K562 (cell line): ENCODE data around the gene SIGLEC6. TPM values are rescaled to one million over a fixed set of nuclear protein-coding genes. Genes with fewer than 3 reads are reported as not detected.

Experiments
- AFF1 ChIP-seq, 2 experiments: fragments of 450-650 bp; IDR thresholded peaks; 2 replicates each; pipeline ENCODE4 v1.6.1; 2018; ENCODE audit warnings: mild to moderate bottlenecking in 2 of 2, low read depth in 1 of 2; ENCODE audit not compliant: partially characterized antibody in 2 of 2
- ARID1B ChIP-seq: fragments of 450-650 bp; IDR thresholded peaks from 2 replicates; pipeline ENCODE4 v1.6.1; 2016; ENCODE audit warnings: antibody characterized with exemption, mild to moderate bottlenecking, inconsistent platforms
- EWSR1 ChIP-seq: fragments of 450-650 bp; IDR thresholded peaks from 2 replicates; pipeline ENCODE4 v1.6.1; 2018; ENCODE audit warnings: borderline replicate concordance, mild to moderate bottlenecking, low read depth, moderate library complexity; ENCODE audit not compliant: partially characterized antibody
- NCOA6 ChIP-seq: fragments of 450-650 bp; IDR thresholded peaks from 2 replicates; pipeline ENCODE4 v1.6.1; 2017; ENCODE audit warnings: mild to moderate bottlenecking
- NFE2L1 ChIP-seq: fragments of 450-650 bp; IDR thresholded peaks from 2 replicates; pipeline ENCODE4 v1.6.1; 2016; ENCODE audit warnings: missing genetic modification characterization, low read depth, mild to moderate bottlenecking, missing compliant biosample characterization, moderate library complexity, borderline replicate concordance
- RBM14 ChIP-seq: fragments of 200-400 bp; formaldehyde crosslinking; IDR thresholded peaks from 2 replicates; pipeline ENCODE4 v1.6.1; 2018; ENCODE audit warnings: low read depth, mild to moderate bottlenecking, low read length, moderate library complexity, borderline replicate concordance; ENCODE audit not compliant: insufficient read depth
- SAFB ChIP-seq: fragments of 200-400 bp; formaldehyde crosslinking; IDR thresholded peaks from 2 replicates; pipeline ENCODE4 v1.6.1; 2017; ENCODE audit warnings: low read depth, low read length, borderline replicate concordance
- ZBTB11 ChIP-seq, 3 experiments: fragments of 200-800 bp in 1 of 3; fragments of 250-450 bp in 1 of 3; fragments of 450-650 bp in 1 of 3; sonication (Bioruptor Pico) in 1 of 3; sonication (Bioruptor generic) in 1 of 3; formaldehyde crosslinking in 1 of 3; IDR thresholded peaks; 2 replicates each; pipeline versions ENCODE4 v1.6.1 to v1.8.0; 2016 to 2022; ENCODE audit warnings: mild to moderate bottlenecking in 2 of 3, missing genetic modification characterization in 2 of 3, missing compliant biosample characterization in 1 of 3, moderate library complexity in 1 of 3
- ZNF277 ChIP-seq: fragments of 250-450 bp; sonication (Bioruptor Pico); IDR thresholded peaks from 2 replicates; pipeline ENCODE4 v1.8.0; 2022; ENCODE audit warnings: inconsistent platforms, mild to moderate bottlenecking, moderate library complexity, borderline replicate concordance
- ZNF609 ChIP-seq: sonication (generic); formaldehyde crosslinking; IDR thresholded peaks from 2 replicates; pipeline ENCODE4 v1.8.1; 2023; ENCODE audit warnings: missing genetic modification reagents, mild to moderate bottlenecking, borderline replicate concordance
- polyA plus RNA-seq, 8 experiments: library from polyadenylated mRNA; depleted of rRNA in 4 of 8; stranded (reverse) in 5 of 8; unstranded in 3 of 8; fragments of >200 nt; fragmentation: Nextera tagmentation in 2 of 8; fragmentation: Illumina TruSeq in 1 of 8; extraction: Ambion mirVana in 2 of 8; extraction: Trizol in 1 of 8; gene quantifications; 2 replicates each; pipeline versions ENCODE4 v1.2.1 to v1.2.3, GENCODE V29; 2011 to 2014; ENCODE audit warnings: inconsistent platforms in 1 of 8, missing spikeins in 1 of 8
- total RNA-seq, 7 experiments: library from RNA; depleted of rRNA in 6 of 7; stranded (reverse); fragments of >200 nt in 6 of 7; fragmentation: Illumina TruSeq in 2 of 7; extraction: Trizol in 2 of 7; gene quantifications; 2 replicates each; pipeline versions ENCODE4 v1.2.1 to v1.2.3, GENCODE V29; 2011 to 2021; ENCODE audit warnings: low replicate concordance in 1 of 7

The SIGLEC6 gene
- total and polyA plus RNA-seq, 9 of the 15 experiments (the other 6 are each of a cell fraction or from before 2014, with no cell fraction given): 0.03 to 17.5 (median 0.71) TPM

- TF ChIP-seq ZNF277 (CRISPR knock-in tag): no peak
- no peak for TF ChIP-seq SAFB
- peak in 1 of 2 experiments; percentile 92 for TF ChIP-seq AFF1 (IDR thresholded peaks at IDR 0.05; ENCODE audit: low read depth in 1 of 2, partially characterized antibody in 2 of 2)
- TF ChIP-seq NFE2L1 (tag): no peak
- 0 out of 2 replicates have a peak, but pooled peaks have one; percentile 92 for TF ChIP-seq ZNF609 (CRISPR knock-in tag)
- TF ChIP-seq EWSR1: no peak
- TF ChIP-seq ARID1B: peak; percentile 100
- no peak for TF ChIP-seq ZBTB11 (CRISPR knock-in tag; IDR thresholded peaks at IDR 0.05)
- TF ChIP-seq NCOA6: peak; percentile 67; the same call in 1 of the 2 replicates
- no peak for TF ChIP-seq RBM14
Measured at GRCh38 chr19:51547397-51548212, 16.1 kb upstream of the SIGLEC6 start (continued).
